HEK293 (cell line): Measurements from ENCODE around the gene TARBP1.

Source experiments
- EGR2 ChIP-seq: fragments of 450-650 bp; formaldehyde crosslinking; IDR thresholded peaks from 2 replicates; pipeline ENCODE4 v1.5.1; 2016; ENCODE audit warnings: low read depth, missing biosample characterization, missing genetic modification characterization
- INSM2 ChIP-seq: fragments of 450-650 bp; formaldehyde crosslinking; IDR thresholded peaks from 2 replicates; pipeline ENCODE4 v1.5.1; 2016; ENCODE audit warnings: missing biosample characterization, missing genetic modification characterization
- RBAK ChIP-seq: fragments of 450-650 bp; formaldehyde crosslinking; IDR thresholded peaks from 2 replicates; pipeline ENCODE4 v1.5.1; 2016; ENCODE audit warnings: missing biosample characterization, missing genetic modification characterization
- SCRT1 ChIP-seq: fragments of 450-650 bp; formaldehyde crosslinking; IDR thresholded peaks from 2 replicates; pipeline ENCODE4 v1.5.1; 2016; ENCODE audit warnings: missing biosample characterization, missing genetic modification characterization, borderline replicate concordance
- ZBTB17 ChIP-seq: fragments of 450-650 bp; formaldehyde crosslinking; IDR thresholded peaks from 2 replicates; pipeline ENCODE4 v1.5.1; 2016; ENCODE audit warnings: missing biosample characterization, missing genetic modification characterization
- ZFP37 ChIP-seq: fragments of 450-650 bp; formaldehyde crosslinking; IDR thresholded peaks from 2 replicates; pipeline ENCODE4 v1.5.1; 2016; ENCODE audit warnings: missing biosample characterization, missing genetic modification characterization
- ZIC2 ChIP-seq: fragments of 450-650 bp; formaldehyde crosslinking; IDR thresholded peaks from 2 replicates; pipeline ENCODE4 v1.5.1; 2016; ENCODE audit warnings: missing biosample characterization, missing genetic modification characterization
- ZNF10 ChIP-seq: fragments of 450-650 bp; formaldehyde crosslinking; IDR thresholded peaks from 2 replicates; pipeline ENCODE4 v1.5.1; 2017; ENCODE audit warnings: missing biosample characterization, missing genetic modification characterization
- ZNF23 ChIP-seq: fragments of 450-650 bp; formaldehyde crosslinking; IDR thresholded peaks from 2 replicates; pipeline ENCODE4 v1.5.1; 2016; ENCODE audit warnings: missing biosample characterization, missing genetic modification characterization, borderline replicate concordance
- ZNF274 ChIP-seq, 2 experiments: fragments of 200-500 bp in 1 of 2; fragments of 450-650 bp in 1 of 2; sonication (Bioruptor generic) in 1 of 2; formaldehyde crosslinking in 1 of 2; IDR thresholded peaks; 2 replicates each; pipeline versions ENCODE4 v1.5.1 to v1.6.1; 2014 to 2016; ENCODE audit warnings: borderline replicate concordance in 1 of 2, inconsistent platforms in 1 of 2, low read length in 1 of 2, missing biosample characterization in 1 of 2, missing genetic modification characterization in 1 of 2
- ZNF335 ChIP-seq: fragments of 450-650 bp; formaldehyde crosslinking; conservative IDR thresholded peaks from 2 replicates; pipeline ENCODE4 v1.5.1; 2016; ENCODE audit warnings: missing biosample characterization, missing genetic modification characterization
- ZNF341 ChIP-seq: fragments of 450-650 bp; formaldehyde crosslinking; IDR thresholded peaks from 2 replicates; pipeline ENCODE4; 2016; ENCODE audit warnings: low read depth, missing biosample characterization, missing genetic modification characterization
- ZNF362 ChIP-seq: fragments of 450-650 bp; formaldehyde crosslinking; IDR thresholded peaks from 2 replicates; pipeline ENCODE4 v1.5.1; 2016; ENCODE audit warnings: missing biosample characterization, missing genetic modification characterization
- ZNF37A ChIP-seq: fragments of 450-650 bp; IDR thresholded peaks from 2 replicates; pipeline ENCODE4 v1.5.1; 2018; ENCODE audit warnings: missing biosample characterization, missing genetic modification characterization
- ZNF404 ChIP-seq: fragments of 450-650 bp; formaldehyde crosslinking; IDR thresholded peaks from 2 replicates; pipeline ENCODE4 v1.5.1; 2017; ENCODE audit warnings: missing biosample characterization, missing genetic modification characterization
- ZNF48 ChIP-seq: fragments of 450-650 bp; formaldehyde crosslinking; IDR thresholded peaks from 2 replicates; pipeline ENCODE4 v1.5.1; 2016; ENCODE audit warnings: missing biosample characterization, missing genetic modification characterization
- ZNF488 ChIP-seq: fragments of 450-650 bp; formaldehyde crosslinking; IDR thresholded peaks from 2 replicates; pipeline ENCODE4 v1.5.1; 2016; ENCODE audit warnings: missing biosample characterization, missing genetic modification characterization
- ZNF501 ChIP-seq: fragments of 450-650 bp; formaldehyde crosslinking; IDR thresholded peaks from 2 replicates; pipeline ENCODE4 v1.5.1; 2016; ENCODE audit warnings: missing biosample characterization, missing genetic modification characterization
- ZNF664 ChIP-seq: fragments of 450-650 bp; formaldehyde crosslinking; IDR thresholded peaks from 2 replicates; pipeline ENCODE4 v1.5.1; 2016; ENCODE audit warnings: missing biosample characterization, missing genetic modification characterization
- ZNF830 ChIP-seq: fragments of 450-650 bp; IDR thresholded peaks from 2 replicates; pipeline ENCODE4 v1.5.0; 2018; ENCODE audit warnings: missing biosample characterization, missing genetic modification characterization, low read depth, mild to moderate bottlenecking, moderate library complexity
- ZXDB ChIP-seq: fragments of 450-650 bp; formaldehyde crosslinking; IDR thresholded peaks from 2 replicates; pipeline ENCODE4 v1.5.1; 2016; ENCODE audit warnings: missing biosample characterization, missing genetic modification characterization
- TF ChIP-seq, protein P1 (sequence below): fragments of 450-650 bp; formaldehyde crosslinking; IDR thresholded peaks from 2 replicates; pipeline ENCODE4 v1.5.1; 2016; ENCODE audit warnings: missing biosample characterization, missing genetic modification characterization
- TF ChIP-seq, protein P2 (sequence below): fragments of 450-650 bp; formaldehyde crosslinking; IDR thresholded peaks from 2 replicates; pipeline ENCODE4; 2016; ENCODE audit warnings: missing biosample characterization, missing genetic modification characterization
- TF ChIP-seq, protein P3 (sequence below): fragments of 450-650 bp; formaldehyde crosslinking; IDR thresholded peaks from 2 replicates; pipeline ENCODE4 v1.5.1; 2016; ENCODE audit warnings: missing biosample characterization, missing genetic modification characterization
- TF ChIP-seq, protein P4 (sequence below): fragments of 450-650 bp; formaldehyde crosslinking; IDR thresholded peaks from 2 replicates; pipeline ENCODE4 v1.5.1; 2017; ENCODE audit warnings: missing biosample characterization, mild to moderate bottlenecking, missing genetic modification characterization, moderate library complexity
- TF ChIP-seq, protein P5 (sequence below): fragments of 450-650 bp; formaldehyde crosslinking; IDR thresholded peaks from 2 replicates; pipeline ENCODE4 v1.5.0; 2017; ENCODE audit warnings: missing biosample characterization, missing genetic modification characterization, borderline replicate concordance

TARBP1 gene

DNA sequence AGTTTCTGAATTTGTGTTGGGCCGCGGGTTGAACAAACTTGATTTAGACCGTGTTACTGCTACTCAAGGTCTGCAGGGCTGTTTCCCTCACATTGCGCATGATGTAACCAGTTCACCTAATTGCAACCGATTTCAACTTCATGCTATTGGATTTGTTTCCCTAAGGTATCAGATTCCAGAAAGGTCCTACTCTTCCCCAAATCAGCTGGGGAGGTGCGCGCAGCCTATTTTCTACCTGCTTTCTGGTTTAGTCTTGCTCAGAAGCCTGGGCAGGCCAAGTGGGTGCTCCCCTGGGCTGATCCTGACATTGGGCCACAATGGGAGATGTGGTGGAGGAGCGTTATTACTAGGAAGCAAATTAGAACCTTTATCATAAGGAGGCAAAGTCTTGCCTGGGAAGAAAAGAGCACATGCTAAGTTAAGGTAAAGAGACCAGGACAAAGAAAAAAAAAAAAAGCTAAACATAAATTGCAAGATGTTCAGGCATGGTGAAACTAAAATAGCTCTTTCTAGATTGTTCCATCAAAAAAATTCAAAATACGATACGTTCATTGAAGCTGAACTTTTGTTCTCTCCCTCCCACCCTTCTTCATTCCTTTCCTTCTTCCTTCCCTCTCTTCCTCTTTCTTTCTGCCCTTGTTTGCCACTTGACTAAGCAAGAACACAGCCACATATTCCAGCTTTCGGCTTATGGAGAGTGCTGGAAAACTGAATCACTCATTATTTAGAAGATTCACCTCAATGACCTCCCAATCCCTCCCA is 28.8 kb upstream of the TARBP1 start (continued):
- TF ChIP-seq ZNF335 (peak; percentile 46), ZNF37A (tag by site-specific recombination) (no peak), EGR2 (tag by site-specific recombination) (no peak), ZNF274 (IDR thresholded peaks at IDR 0.05; ENCODE audit: low read length) (no peak), ZNF274 (tag by site-specific recombination; IDR thresholded peaks at IDR 0.05; ENCODE audit: borderline replicate concordance) (no peak), ZNF341 (tag by site-specific recombination) (no peak), ZBTB17 (no peak), RBAK (tag by site-specific recombination) (no peak), ZNF830 (tag by site-specific recombination) (no peak), ZNF664 (tag by site-specific recombination) (no peak), ZNF48 (tag by site-specific recombination) (no peak), ZNF362 (tag by site-specific recombination) (no peak), ZFP37 (tag by site-specific recombination) (no peak), ZNF10 (tag by site-specific recombination) (no peak), ZIC2 (tag by site-specific recombination) (no peak), ZNF404 (tag by site-specific recombination) (no peak), ZXDB (tag by site-specific recombination) (no peak), ZNF501 (no peak), ZNF488 (tag by site-specific recombination) (no peak), SCRT1 (tag by site-specific recombination) (no peak), INSM2 (no peak), ZNF23 (tag by site-specific recombination) (no peak)
- TF ChIP-seq, protein P1, sequence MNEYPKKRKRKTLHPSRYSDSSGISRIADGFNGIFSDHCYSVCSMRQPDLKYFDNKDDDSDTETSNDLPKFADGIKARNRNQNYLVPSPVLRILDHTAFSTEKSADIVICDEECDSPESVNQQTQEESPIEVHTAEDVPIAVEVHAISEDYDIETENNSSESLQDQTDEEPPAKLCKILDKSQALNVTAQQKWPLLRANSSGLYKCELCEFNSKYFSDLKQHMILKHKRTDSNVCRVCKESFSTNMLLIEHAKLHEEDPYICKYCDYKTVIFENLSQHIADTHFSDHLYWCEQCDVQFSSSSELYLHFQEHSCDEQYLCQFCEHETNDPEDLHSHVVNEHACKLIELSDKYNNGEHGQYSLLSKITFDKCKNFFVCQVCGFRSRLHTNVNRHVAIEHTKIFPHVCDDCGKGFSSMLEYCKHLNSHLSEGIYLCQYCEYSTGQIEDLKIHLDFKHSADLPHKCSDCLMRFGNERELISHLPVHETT (tag by site-specific recombination), result no peak
- TF ChIP-seq, protein P2, sequence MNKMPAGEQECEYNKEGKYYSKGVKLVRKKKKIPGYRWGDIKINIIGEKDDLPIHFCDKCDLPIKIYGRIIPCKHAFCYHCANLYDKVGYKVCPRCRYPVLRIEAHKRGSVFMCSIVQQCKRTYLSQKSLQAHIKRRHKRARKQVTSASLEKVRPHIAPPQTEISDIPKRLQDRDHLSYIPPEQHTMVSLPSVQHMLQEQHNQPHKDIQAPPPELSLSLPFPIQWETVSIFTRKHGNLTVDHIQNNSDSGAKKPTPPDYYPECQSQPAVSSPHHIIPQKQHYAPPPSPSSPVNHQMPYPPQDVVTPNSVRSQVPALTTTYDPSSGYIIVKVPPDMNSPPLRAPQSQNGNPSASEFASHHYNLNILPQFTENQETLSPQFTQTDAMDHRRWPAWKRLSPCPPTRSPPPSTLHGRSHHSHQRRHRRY (tag by site-specific recombination), result no peak
- TF ChIP-seq, protein P3, sequence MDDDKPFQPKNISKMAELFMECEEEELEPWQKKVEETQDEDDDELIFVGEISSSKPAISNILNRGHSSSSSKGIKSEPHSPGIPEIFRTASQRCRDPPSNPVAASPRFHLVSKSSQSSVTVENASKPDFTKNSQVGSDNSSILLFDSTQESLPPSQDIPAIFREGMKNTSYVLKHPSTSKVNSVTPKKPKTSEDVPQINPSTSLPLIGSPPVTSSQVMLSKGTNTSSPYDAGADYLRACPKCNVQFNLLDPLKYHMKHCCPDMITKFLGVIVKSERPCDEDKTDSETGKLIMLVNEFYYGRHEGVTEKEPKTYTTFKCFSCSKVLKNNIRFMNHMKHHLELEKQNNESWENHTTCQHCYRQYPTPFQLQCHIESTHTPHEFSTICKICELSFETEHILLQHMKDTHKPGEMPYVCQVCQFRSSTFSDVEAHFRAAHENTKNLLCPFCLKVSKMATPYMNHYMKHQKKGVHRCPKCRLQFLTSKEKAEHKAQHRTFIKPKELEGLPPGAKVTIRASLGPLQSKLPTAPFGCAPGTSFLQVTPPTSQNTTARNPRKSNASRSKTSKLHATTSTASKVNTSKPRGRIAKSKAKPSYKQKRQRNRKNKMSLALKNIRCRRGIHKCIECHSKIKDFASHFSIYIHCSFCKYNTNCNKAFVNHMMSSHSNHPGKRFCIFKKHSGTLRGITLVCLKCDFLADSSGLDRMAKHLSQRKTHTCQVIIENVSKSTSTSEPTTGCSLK, result no peak
- TF ChIP-seq, protein P4, sequence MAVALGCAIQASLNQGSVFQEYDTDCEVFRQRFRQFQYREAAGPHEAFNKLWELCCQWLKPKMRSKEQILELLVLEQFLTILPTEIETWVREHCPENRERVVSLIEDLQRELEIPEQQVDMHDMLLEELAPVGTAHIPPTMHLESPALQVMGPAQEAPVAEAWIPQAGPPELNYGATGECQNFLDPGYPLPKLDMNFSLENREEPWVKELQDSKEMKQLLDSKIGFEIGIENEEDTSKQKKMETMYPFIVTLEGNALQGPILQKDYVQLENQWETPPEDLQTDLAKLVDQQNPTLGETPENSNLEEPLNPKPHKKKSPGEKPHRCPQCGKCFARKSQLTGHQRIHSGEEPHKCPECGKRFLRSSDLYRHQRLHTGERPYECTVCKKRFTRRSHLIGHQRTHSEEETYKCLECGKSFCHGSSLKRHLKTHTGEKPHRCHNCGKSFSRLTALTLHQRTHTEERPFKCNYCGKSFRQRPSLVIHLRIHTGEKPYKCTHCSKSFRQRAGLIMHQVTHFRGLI (tag by site-specific recombination), result peak; percentile 39; the same call in 1 of the 2 replicates
- TF ChIP-seq, protein P5, sequence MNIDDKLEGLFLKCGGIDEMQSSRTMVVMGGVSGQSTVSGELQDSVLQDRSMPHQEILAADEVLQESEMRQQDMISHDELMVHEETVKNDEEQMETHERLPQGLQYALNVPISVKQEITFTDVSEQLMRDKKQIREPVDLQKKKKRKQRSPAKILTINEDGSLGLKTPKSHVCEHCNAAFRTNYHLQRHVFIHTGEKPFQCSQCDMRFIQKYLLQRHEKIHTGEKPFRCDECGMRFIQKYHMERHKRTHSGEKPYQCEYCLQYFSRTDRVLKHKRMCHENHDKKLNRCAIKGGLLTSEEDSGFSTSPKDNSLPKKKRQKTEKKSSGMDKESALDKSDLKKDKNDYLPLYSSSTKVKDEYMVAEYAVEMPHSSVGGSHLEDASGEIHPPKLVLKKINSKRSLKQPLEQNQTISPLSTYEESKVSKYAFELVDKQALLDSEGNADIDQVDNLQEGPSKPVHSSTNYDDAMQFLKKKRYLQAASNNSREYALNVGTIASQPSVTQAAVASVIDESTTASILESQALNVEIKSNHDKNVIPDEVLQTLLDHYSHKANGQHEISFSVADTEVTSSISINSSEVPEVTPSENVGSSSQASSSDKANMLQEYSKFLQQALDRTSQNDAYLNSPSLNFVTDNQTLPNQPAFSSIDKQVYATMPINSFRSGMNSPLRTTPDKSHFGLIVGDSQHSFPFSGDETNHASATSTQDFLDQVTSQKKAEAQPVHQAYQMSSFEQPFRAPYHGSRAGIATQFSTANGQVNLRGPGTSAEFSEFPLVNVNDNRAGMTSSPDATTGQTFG (tag by site-specific recombination), result peak; percentile 9; the same call in 1 of the 2 replicates
